Fibroblast of peridontal ligament (primary cell): ENCODE data around the gene TEX12.

Experiments
- DNase-seq: peaks from one replicate; pipeline ENCODE4 v3.0.0-alpha.2; 2010; ENCODE audit errors: extremely low read depth

Gene TEX12

DNA sequence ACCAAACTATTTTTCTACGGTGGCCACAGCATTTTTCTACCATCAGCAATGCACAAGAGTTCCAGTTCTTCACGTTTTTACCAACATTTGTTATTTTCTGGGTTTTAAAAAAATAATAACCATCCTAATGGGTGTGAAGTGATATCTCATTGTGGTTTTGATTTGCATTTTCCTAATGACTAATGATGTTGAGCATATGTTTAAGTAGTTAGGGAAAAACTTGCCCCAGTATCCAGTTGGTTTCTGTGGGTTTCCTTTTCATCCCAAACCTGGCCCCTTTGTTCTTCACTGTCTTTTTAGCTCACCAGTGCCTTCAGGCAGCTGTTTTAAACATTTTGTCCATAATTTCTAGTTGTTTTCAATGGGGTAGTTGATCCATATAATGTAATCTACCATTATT lies 44.4 kb downstream of the TEX12 start:
- no peak for DNase-seq

DNA sequence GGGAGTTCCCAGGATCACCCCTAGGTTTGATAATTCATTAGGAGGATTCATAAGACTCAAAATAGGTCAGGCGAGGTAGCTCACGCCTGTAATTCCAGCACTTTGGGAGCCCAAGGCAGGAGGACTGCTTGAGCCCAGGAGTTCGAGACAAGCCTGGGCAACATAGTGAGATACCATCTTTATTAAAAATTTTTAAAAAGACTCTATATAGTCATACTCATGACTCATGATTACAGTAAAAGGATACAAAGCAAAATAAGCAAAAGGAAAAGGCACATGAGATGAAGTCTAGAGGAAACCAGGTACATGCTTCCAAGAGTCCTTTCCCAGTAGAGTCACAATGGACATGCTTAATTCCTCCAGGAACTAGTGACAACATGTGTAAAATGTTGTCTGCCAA lies 45.1 kb downstream of the TEX12 start:
- no peak for DNase-seq

DNA sequence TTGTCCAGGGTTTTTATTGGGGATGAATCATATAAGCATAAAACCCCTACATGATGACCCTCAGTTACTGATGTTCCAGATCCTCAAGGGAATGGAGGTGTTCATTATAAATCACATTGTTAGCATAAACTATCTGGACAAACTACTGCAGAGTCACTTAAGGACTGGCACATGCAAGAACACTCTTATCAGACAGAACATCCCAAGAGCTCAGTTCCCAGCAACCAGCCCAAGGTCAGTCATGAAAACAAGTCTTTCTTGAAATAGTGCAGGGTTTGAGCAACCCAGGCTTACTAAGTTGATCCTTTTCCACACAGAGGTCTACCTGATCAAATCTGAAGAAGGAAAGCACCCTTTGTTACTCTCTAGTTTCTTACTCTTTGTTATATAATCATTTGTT lies 45.5 kb downstream of the TEX12 start:
- no peak for DNase-seq

DNA sequence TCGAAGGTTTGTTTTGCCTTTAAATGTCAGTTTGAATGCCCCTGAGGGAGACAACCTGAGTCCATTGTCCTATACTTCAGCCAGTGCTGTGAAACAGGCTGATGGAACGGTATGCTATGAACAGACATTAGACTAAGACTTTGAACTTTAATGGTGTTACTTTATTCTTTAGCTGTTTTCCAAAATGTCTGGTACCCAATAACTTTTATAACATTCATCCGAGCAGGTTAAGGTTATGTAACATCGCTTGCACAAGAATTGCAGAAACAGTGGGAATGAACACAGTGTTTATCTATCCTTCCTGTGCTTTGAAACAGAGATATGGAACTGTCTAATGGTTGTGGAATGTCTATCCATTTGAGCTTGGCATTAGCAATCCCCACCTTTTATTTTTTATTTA lies 46.6 kb downstream of the TEX12 start:
- DNase-seq, result no peak

DNA sequence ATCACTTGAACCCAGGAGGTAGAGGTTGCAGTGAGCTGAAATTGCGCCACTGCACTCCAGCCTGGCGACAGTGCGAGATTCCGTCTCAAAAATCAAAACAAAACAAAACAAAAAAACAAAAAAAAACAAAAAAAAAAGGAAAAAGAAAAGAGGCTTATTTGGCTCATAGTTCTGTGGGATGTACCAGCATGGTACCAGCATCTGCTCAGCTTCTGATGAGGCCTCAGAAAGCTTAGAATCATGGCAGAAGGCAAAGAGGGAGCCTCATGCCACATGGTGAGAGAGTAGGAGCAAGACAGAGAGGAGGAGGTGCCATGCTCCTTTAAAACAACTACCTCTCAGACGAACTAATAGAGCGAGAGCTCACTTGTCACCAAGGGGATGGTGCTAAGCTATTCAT lies 48.4 kb downstream of the TEX12 start:
- no peak for DNase-seq

DNA sequence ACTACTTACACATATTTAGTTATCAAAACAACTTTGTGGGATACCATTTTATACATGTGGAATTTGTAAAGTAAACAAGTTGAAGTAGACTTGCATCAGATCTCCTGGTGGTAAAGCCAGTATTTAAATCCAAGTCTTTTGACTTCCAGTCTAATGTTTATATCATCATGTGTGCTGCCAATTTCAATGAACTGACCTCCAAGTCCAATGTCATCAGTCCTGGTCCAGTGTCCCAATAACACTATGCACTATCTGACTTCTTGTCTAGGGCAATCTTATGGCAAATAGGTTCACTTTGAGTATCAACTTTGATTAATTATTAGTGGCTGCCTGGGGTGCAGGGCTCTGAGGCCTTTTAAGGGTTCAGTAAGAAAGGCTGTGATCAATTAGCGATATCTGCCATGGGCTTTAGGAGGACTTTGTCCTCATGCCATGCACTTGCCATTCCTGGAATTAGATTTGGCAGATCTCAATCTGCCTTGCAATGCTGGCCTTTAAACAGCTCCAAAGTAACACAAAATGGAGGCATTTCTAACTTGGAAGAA lies 49.5 kb downstream of the TEX12 start:
- DNase-seq, result peak; percentile 89

DNA sequence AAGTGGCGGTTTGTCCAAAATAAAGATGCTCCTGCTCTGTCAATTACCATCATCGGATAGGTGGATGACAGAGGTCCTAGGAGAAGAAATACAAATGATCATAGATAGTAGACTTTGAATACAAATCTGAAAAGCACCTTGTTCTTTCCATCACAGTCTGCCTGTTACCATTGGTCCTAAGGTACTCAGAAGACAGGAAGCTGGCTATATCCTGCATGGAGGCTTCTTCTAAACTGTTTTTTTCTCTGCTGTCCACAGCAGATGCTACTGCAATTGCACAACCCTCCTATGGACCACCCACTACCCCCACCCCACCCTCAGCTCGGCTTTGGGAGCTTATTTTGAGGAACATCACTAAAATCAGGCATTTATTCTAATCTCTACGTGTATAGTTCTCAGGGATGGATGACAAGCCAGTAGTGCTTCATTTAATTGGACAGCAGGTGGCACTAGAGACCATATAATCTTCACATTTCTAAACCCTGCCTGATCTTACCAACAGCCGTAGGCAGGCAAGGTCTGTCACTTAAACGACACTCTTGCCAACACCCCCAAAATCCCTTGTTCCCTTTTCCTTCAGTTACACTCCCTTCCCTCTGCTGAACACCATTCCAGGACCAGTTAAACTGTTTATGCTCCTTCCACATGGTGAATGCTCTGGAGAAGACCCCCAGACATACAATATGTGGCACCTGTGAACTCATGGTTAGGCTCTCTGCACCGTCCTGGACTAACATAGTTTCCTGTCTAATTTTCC lies 52.5 kb downstream of the TEX12 start:
- DNase-seq, result peak; percentile 91

DNA sequence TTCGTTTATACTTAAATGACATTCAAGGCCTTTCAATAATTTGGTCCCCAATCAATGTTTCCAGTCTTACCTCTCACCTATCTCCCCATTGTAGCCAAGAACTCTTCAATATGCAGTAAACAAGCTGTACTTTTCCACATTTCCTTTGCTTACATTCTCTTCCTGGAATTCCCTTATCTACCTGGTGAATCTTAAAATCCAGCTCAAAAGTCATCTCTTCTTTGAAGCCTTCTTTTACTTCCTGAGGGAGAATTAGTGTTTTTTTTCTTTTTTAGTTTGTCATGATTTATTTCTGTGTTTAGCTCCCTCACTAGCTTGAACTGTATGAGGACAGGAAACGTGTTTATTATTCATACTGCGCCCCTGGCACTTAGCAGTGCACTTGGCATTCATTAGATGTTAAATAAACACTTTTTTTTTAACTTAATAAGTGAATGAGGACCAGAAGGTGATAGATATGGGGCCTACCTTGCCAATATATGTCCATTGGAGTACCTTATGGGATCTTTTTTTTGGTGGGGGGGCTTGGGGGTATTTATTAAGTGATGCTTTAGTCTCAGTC lies 54.2 kb downstream of the TEX12 start:
- no peak for DNase-seq
